Mucosa of gallbladder (tissue), 1 donor: ENCODE results near the gene PRMT9. TPM values are rescaled to one million over a fixed set of nuclear protein-coding genes. Genes with fewer than 3 reads are reported as not detected.

ENCODE experiments used
- DNase-seq: peaks from one replicate; pipeline ENCODE4 v3.0.0-alpha.2; 2020; ENCODE audit warnings: low spot score
- total RNA-seq: library from RNA; stranded (reverse); gene quantifications from one replicate; pipeline ENCODE4 v1.2.1, GENCODE V29; 2021
- donor health status: DM: no; HTN: no; CAD: no.

Gene PRMT9
- total RNA-seq, 1 donor from 2014 or later = 7.8 TPM

DNA sequence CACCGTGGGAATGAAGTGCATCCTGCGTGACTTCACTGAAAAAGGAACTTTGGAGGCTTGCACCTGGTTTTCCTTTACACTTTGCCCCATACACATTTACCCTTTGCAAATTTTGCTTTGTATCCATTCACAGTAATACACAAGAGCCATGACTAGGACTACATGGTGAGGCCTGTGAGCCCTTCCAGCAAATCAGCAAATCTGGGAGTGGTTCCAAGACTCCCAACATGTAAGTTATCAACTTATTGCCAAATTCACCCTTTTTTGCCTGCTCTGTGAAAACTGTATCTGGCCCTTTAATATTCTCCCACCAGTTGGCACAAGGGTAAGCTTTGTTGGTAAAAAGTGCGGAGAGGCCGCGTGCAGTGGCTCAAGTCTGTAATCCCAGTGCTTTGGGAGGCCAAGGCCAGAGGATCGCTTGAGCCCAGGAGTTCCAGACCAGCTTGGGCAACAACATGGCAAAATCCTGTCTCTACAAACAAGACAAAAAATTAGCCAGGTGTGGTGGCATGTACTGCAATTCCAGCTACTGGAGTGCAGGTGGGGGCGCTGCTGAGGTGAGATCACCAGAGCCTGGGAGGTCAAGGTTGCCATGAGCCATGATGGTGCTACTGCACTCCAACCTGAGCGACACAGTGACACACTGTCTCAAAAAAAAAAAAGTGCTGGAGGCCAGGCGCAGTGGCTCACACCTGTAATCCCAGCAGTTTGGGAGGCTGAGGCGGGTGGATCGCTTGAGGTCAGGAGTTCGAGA, 5.0 kb downstream of the PRMT9 start:
- no peak for DNase-seq

DNA sequence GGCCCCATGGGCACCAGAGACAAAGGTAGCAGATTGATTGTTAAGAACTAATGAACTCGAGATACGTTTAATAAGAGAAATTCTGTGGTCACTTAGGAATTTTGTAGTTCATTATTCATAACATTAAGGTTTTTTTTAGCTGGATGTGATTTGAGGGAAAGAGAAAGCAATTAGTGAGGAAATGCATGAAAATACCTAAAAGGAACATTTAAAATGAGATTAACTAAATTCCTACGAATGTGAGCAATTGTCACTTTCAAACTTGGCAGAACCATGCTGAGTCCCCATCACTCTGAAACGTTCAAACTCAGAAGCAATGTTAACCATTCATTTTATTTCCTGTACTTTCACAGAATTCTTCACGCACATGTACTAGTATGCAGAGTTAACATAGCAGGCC, 5.9 kb downstream of the PRMT9 start:
- DNase-seq = no peak

DNA sequence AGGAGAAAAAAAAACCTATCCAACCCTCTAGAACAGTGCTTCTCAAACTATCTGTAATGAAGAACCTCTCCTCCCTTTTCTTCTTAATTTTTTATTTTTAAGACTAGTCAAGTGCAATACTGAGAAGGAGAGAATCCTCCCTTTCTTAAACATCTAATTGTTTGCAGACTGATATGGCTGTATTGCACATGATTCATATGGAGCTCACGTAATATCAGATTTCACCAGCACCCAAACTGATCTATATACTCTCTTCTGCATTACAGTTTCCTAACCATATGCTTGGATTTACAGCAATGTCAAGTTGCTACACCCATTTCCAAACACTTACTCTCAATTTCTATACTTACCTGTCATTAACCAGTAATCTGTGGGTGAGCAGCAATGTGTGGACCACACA, 9.5 kb downstream of the PRMT9 start:
- no peak for DNase-seq

DNA sequence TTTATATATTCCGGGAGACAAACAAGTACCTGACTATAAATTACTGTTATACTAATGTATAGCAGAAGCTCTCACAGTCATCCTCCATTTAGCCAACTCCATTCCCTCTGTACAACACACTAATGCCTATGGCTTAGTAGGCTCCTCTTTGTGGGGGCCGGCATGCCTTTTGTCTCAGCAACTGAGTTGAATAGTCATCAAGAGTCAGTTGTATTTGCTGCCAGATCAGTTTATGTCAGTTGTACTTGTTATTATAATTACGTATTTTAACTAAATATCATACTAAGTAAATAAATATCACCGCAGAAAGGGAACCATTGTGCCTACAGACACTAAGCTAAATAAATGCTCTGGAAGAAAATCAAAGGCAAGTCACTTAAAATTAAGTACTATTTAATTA, 9.9 kb downstream of the PRMT9 start:
- no peak for DNase-seq

DNA sequence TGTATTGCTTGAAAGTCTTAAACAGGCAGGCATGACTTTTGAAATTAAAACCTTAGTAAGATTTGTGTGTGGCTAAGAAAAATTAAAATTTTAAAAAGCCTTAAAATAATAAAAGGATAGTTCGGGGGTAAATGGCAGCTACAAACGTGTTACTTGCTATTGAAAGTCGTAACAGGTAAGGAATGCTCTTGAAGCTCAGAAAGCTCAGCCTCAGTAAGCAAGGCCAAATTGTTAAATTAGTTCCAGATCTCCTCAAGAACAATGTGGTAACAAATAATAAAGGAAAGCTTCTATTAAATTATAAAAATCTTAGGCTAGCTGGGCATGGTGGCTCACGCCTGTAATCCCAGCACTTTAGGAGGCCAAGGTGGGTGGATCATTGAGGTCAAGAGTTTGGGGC, 25.5 kb downstream of the PRMT9 start:
- no peak for DNase-seq

DNA sequence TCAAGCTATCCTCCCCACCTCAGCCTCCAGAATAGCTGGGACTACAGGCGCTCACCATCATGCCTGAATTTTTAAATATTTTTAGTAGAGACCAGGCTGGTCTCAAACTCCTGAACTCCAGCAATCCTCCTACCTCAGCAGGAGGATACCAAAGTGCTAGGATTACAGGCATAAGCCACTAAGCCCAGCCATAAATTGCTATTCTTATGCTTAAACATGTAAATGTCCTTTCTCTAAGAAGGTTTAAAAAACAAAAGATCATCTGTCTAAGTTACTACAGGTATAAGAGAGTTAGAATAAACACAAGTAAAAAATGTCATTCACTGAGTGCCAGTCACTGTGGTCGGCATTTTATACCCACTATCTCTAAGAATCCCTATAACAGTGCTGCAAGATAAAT, 28.3 kb downstream of the PRMT9 start:
- no peak for DNase-seq

DNA sequence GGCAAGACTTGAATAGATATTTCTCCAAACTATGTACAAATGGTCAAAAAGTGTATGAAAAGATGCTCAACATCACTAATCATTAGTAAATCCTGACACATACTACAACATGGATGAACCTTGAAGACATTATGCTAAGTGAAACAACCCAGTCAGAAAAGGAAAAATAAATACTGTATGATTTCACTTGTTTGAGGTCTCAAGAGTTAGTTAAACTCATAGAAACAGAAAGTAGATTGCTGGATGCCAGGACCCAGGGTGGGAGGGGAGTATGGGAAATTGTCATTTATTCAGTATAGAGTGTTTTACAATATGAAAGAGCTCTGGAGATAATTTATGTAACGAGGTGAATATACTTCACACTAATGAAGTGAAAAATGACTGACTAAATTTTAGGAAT, 32.4 kb downstream of the PRMT9 start:
- DNase-seq = no peak

DNA sequence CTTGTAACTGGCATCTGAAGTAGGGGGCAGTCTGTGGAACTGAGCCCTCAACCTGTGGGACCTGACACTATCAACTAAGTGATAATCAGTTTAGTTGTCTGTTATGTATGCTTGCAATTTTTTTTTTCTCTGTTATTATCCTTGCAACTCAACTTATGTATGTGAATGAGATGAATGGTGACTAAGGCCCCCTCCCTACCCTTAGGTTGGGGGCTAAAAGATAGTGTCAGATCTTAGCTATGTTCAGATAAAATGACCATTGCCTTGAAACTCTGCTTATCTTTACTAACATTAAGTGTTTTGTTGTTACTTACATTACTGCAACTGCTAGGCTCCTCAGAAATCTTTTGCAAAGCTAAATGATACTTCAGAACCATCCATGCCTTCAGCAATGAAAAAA, 35.3 kb downstream of the PRMT9 start:
- no peak for DNase-seq

DNA sequence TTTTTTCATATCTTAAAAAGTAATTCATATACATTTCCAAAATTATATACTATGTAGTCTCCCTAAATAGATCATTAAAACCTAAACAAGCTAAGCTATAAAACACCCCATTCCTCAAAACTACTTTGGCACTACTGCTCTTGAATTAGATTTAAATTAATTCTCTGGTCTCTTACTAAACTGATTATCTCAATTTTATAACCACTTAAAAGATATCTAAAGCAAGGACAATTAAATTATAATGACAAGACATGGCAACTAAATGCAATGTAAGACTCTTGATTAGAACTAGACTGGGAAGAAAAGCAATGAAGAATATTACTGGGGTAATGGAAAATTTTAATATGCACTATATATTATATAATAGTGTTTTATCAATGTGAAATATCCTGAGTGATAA, 38.9 kb downstream of the PRMT9 start:
- DNase-seq = no peak

DNA sequence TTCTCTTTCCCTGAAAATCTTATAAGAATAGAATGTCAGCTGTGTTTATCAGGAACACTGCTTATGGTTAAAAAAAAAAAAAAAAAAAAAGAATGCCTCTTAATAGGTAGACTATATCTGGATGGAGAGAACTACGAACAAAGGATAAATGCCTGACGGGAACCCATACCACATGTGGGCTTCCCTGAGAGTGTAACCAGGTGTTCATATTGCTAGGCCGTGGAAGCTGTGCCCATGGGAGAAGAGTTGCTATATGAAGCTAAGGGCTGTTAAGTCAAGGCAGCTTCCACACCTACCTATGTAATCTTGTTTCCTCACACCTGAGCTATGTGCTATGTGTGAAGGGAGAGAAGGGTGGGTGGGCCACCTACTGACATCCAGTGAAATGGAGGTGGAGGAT, 39.5 kb downstream of the PRMT9 start:
- no peak for DNase-seq

DNA sequence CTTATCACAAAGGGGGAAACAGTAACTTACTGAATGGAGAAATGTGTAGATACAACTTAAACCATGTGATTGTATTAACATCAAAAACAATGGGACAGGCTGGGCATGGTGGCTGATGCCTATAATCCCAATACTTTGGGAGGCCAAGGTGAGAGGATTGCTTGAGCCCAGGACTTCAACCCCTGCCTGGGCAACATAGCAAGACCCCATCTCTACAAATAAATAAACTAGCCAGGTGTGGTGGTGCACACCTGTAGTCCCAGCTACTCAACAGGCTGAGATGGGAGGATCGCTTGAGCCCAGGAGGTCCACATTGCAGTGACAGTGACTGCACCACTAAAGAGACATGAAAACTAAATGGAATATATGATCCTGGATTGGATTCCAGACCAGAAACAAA, 40.3 kb downstream of the PRMT9 start:
- DNase-seq = no peak

DNA sequence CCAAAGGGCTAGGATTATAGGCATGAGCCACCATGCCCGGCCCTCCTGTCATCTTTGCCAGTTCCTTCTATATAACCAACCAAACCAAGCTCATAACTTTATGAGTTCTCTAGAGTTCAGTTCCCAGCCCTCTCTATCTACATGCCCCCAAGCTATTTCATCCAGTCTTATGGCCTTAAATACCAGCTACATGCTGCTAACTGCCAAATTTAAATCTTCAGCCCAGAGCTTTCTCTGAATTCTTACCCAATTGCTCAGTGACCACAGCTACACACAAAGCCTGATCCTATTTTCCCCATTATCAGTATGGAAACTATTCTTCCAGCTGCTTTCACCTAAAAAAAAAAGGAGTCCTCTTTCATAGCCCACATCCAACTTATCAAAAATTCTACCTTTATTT, 43.6 kb downstream of the PRMT9 start:
- DNase-seq = no peak

DNA sequence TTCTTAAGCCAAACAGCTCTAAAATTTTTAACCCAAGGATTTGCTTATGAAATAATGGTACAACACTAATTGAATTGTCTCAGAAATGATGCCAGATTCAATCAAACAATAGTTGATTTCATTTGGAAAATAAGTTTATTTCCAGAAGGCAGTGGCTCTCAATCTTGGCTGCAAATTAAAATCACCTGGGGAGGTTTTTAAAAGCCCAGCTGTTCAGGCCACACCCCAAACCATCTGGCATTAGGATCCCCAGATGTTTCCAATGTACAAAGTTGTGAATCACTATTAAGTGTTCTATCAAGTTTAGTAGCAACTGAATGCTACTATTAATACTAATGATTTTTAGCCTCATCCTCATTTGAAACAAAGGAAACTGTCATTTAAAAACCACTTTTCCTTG, 44.6 kb downstream of the PRMT9 start:
- no peak for DNase-seq

DNA sequence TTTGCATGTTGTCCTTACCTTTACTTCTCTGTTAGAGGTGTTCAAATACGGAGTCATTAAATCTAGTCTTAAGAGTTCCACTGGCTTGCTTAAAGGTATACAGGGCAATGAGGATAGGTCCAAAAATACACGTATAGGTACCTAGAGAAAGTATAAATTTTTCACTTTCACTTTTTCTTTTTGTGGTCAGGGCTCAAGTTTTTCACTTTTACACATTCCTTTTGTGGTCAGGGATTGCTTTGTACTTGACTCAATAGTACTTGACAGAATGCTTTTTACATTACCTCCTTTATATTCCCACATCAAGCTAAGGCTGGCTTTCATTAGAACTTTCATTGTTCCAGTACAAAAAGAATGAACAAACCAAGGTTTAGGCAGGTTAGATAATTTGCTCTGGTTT, 45.0 kb downstream of the PRMT9 start:
- DNase-seq = no peak

DNA sequence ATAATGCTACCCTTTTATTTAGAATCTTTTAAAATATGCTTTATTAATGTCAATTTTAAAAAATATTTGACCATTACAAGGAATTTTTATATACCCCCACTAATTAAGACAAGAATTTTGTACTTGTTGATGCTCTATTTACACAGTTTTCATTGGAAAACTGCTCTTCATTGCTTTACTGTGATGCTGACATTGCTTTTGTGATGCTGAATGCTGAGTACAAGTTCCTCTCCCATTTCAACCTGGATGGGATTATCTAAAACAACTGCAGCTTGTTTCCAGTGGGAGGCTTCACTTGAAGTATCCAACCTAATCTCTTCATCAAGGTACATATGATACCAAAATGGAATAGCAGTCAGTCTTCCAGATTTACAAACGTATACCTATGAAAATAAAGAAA, 45.6 kb downstream of the PRMT9 start:
- DNase-seq = no peak

DNA sequence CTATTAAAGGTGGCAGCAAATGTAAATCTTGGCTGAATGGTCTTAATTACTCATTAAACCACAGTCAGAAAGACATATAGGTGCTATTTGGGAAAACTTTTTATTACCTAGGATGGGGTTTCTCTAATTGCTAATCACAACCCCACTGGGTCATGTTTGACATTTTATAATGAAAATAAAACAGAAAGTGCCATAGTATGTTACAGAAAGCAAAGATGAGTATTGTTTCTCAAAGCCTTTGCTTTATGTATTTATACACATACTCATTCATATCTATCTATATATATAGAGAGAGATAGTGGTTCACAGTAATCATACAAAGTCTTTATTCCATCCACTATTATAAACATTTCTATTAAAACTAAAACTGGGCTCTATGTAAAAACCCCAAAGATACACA, 48.6 kb downstream of the PRMT9 start:
- no peak for DNase-seq

DNA sequence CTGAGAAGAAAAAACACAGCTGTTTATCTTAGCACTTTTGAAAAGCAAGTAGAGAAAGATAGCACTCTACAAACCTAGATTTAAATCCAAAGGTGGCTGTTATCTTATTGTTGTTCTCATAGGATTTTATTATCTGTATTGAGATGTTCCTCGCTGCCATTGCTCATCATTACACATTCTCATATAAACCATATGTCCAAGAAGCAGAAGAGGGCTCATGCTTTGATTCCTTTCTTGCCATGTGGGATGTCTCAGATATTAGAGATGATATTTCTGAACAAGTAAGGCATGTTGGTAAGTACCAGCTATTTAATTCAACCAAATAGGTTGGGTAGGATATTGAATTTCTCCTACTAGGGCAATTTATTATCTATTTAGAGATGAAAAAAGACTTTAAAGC, 50.3 kb downstream of the PRMT9 start:
- no peak for DNase-seq

DNA sequence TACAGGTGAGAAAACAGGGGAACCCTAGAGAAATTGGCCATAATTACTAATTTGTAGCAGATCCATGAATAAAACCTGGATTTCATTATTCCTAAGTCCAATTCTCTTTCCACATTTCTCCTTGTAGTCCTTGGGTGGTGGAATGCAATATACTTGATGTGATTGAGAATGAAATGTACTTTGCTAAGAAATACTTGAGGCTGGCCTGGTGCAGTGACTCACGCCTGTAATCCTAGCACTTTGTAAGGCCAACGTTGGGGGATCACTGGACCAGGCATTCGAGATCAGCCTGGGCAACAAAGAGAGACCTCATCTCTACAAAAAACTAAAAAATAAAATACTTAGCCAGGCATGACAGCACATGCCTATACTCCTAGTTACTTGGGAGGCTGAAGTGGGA, 50.9 kb downstream of the PRMT9 start:
- no peak for DNase-seq

DNA sequence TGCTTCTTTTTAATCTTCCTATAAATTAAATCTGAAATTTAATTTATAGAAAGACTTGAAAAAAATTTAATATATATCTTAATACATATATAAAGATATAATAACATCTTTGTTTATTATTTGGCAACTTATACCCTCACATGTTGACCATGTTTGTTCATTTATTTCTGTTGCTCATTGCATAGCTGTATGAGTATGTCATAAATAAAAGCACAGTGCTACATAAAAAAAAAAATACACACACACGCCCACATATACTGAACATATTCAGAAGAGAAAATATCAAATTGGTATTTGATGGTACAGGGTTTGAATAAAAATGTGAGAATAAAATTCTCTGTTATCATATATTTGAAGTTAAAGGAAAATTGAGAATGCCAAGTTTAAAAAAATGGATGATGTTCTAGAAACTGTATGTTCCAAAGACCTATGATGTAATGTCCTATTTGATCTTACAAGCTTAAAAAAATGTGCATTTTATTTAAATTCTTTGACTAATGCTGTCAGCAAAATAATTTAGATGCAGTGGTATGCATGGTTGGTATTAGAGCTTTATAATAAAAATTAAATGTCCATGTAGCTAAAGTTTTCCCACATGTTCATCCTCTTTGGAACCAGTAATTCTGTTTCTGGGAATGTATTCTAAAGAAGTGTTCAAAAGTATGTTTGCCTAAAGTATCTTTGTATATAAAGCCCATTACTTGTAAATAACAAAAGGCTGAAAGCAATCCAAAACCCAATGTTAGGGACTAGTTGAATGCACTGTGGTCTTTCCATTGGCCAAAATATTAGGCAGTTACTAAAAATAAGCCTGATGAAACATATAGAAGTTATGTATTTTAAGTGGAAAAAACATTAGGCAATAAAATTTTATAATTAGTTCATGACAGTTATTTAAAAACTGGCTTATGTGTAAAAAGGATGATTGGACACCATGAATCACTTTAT, 53.9 kb downstream of the PRMT9 start:
- DNase-seq = no peak

DNA sequence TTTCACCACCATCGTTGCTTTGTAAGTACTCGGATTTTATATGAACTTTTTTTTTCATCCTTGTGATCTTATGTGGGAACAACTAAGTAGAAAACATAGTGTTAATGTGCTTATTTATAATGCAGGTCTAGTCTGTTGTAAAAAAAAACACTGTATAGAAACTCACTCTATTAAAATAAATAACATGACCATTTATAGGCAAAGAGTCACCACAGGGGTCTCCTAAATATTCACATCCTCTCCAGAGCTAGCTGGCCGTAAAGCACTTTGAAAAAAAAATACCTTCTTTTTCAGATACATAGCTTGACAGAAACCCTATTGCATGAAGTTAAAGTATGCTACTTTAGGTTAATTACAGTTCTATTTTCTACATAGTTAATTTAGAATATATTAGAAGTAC, 55.5 kb downstream of the PRMT9 start:
- no peak for DNase-seq

DNA sequence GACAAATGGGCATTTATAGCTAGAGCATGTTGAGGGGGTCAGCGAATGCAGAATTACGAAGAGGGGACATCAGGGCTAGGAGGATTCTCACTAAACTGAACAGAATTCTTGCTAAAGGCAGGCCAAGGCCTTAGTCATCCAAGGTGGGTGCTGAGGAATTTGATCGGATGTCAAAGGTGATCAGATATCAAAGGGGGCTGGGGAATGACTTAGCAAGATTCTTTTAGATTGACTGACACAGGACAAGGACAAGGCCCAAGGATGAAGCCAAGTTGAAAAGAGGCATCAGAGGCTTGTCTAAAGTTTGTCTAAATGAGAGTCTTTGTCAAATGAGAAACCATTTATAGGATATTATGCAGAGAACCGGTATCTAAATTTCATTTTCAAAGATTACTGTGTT, 57.1 kb downstream of the PRMT9 start:
- no peak for DNase-seq

DNA sequence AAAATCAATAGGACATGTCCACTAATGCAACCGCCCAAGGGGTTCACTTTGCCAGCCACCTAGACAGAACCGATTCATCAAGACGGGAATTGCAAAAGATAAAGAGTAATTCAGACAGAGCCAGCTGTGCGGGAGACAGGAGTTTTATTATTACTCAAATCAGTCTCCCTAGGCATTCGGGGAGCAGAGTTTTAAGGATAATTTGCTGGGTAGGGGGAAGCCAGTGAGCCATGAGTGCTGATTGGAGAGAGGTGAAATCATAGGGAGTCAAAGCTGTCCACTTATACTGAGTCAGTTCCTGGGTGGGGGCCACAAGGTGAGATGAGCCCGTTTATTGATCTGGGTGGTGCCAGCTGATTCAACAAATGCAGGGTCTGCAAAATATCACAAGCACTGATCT, 58.2 kb downstream of the PRMT9 start:
- DNase-seq = no peak

DNA sequence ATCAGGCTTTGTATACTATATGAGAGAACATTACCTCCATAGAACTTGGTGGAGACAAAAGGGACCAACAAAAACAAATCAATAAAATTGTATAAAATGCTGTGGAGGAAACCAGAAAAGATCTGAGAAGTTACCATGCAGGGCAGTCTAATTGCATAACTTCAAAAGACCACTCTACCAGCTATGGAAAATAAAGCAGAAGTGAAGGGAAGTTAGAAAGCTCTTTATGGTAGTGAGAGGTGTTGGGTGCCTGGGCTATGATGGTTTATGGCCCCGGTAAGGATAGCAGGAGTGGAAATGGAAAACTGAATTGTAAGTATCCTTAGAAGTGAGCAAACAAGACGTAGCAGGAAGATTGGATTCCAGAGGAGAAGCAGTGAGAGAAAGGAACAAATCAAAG, 63.6 kb downstream of the PRMT9 start:
- DNase-seq = no peak
